Measurements from ENCODE around the gene CYP24A1.

The CYP24A1 gene

DNA sequence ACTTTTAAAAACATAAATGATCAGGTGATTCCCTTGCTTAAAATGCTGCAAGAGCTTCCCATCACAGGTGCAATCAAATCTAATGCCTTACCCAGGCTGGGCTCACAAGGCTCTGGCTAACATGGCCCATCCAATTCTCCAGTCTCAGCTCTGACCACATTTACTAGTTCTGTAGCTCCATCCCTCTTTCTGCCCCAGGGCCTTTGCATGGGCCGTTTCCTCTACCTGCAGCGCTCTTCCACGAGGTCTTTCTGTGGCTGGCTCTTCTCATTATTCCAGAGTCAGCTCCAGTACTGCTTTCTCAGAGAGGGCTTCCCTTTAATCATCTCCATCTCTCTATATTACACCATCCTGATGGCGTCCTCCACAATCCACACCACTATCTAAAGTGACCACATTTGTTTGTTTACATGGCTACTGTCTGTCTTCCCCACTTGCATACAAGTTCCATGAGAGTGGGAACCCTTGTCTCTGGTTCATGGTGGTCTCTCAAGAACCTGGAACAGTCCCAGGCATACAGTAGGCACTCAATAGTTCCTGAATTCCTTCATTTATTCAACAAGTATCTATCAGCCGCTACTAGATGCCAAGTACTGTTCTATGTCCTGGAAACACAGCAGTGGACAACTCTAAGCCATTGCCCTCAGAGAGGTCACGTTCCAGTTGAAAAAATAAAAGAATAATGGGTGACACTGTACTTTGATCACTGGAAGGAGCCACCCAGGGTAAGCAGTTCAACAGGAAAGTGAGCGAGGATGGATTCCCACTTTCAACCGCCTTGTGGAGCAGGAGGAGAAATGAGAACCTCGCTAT lies 12.6 kb downstream of the CYP24A1 start:
- no peak for DNase-seq (ENCODE audit: low read depth, low spot score)
- no peak overlapping the region for H3K4me3 ChIP-seq (ENCODE audit: low read length)

DNA sequence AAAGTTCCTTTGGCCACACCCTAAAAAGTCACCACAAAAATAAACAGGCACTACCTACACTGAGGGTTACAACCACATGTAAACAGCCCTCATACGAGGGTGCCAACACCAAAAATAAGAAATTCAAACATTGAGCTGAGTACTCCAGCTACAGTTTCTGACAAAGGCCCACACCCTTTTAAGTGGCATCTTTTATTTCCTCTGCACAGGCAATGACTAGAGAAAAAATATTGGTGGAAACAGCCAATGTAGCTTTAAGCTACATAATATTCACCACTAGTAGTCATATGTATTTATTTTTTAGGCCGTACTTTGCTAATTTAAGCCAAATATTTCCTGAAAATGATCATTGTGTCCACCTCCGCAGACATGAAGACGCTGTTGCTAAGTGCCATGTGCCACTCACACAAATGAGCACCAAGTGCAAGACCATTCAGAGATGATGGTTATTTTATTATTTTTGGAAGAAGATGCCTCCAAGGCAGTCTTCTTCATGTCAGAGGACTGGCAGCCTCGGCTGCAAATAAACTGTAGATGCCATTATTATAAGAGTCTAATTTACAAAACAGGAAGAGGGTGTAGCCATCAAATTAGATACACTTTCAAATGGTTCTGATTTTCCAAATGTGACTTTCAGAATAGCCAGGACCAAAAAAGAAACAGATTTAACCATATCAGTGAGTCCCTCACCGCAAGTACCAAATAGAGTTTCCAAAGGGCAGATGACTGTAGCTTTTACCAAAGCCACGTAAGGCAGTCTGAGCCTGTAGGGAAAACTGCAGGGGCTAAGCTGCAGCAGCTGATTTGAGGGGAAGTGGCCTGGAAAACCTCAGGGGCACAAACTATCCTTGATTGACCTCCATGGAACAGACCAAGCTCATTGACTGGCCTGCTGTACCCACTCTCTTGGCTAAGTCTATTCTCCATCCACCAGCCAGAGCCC lies 13.4 kb downstream of the CYP24A1 start:
- no peak for DNase-seq (ENCODE audit: low read depth, low spot score)

GRCh38 chr20:54158856-54159418 lies 14.8 kb downstream of the CYP24A1 start:
- no peak overlapping the region for H3K4me3 ChIP-seq (ENCODE audit: low read length)
- no peak for DNase-seq (ENCODE audit: low read depth, low spot score)

More for the DNA sequence above, 13.4 kb downstream of the CYP24A1 start:
- H3K4me3 ChIP-seq (ENCODE audit: low read length) = no peak overlapping the region

- DNase-seq (ENCODE audit: low read depth, low spot score) = no peak
- H3K4me3 ChIP-seq (ENCODE audit: low read length) = no peak overlapping the region
Observed at GRCh38 chr20:54158226-54158625, 15.6 kb downstream of the CYP24A1 start.

DNA sequence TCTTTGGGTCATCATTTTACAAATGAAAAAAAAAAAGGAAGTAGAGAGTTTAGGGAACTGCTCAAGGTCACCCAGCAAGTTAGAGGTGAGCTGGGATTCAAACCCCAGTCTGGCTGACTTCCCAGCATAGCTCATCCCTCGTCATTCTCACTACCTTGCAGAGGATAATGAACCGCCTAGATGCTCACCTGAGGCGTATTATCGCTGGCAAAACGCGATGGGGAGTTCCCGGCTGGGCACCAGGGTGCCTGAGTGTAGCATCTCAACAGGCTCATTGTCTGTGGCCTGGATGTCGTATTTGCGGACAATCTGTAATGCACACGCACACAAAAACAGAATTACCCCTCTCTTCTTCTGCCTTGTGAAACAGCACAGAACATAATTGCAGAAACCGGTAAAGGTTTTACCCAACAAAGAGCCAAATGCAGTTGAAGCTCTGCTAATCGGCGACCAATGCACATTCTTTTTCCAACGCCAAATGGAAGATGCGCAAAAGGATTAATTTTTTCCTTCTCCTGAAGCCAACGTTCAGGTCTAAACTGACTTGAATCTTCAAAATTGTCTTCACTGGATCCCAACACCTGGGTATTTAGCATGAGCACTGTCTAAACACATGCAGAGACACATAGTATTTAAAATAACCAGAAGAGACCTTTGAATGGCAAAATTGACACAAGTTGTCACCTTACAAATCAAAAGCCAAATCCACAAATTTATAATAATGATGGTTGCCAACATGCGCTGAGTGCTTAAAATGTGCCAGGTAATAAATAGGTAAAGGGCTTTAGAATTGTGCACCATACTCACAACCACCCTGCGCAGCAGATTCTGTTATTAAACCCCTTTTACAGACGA lies 16.6 kb downstream of the CYP24A1 start:
- H3K4me3 ChIP-seq (ENCODE audit: low read length) = no peak overlapping the region
- DNase-seq (ENCODE audit: low read depth, low spot score) = no peak

- no peak overlapping the region for H3K4me3 ChIP-seq (ENCODE audit: low read length)
- no peak for DNase-seq (ENCODE audit: low read depth, low spot score)
Observed at GRCh38 chr20:54156522-54156921, 17.3 kb downstream of the CYP24A1 start.

DNA sequence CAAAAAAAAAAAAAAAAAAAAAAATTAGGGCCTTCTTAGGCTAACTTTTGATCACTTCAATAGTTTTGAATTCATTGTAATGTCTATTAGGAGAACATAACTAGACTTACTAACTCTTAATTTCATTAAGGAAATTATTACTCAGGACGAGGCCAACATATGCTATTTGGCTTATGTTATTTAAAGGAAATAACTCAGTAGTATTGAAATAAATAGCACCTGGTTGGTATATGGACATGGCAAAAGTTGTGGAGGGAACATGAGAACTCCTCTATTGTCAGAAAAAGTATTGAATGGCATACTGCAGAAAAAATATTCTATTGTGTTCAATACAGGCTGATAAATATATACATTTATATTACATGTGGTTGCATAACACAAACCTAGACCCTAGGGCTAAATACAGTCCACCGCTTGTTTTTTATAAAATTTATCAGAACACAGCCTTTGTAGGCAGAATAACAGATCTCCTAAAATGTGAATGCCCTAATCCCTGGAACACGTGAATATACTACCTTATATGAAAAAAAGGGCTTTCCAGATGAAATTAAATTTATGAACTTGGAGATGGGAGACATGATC lies 18.0 kb downstream of the CYP24A1 start:
- H3K4me3 ChIP-seq (ENCODE audit: low read length) = no peak overlapping the region
- DNase-seq (ENCODE audit: low read depth, low spot score) = no peak

- no peak for DNase-seq (ENCODE audit: low read depth, low spot score)
- no peak overlapping the region for H3K4me3 ChIP-seq (ENCODE audit: low read length)
Observed at GRCh38 chr20:54154439-54154838, 19.3 kb downstream of the CYP24A1 start.

- no peak for DNase-seq (ENCODE audit: low read depth, low spot score)
- H3K4me3 ChIP-seq (ENCODE audit: low read length) = no peak overlapping the region
Observed at GRCh38 chr20:54153847-54154246, 19.9 kb downstream of the CYP24A1 start.

GRCh38 chr20:54153041-54153327 lies 20.8 kb downstream of the CYP24A1 start:
- H3K4me3 ChIP-seq (ENCODE audit: low read length) = no peak overlapping the region
- no peak for DNase-seq (ENCODE audit: low read depth, low spot score)

GRCh38 chr20:54152227-54153040 lies 21.4 kb downstream of the CYP24A1 start:
- DNase-seq (ENCODE audit: low read depth, low spot score) = no peak
- H3K4me3 ChIP-seq (ENCODE audit: low read length) = no peak overlapping the region

DNA sequence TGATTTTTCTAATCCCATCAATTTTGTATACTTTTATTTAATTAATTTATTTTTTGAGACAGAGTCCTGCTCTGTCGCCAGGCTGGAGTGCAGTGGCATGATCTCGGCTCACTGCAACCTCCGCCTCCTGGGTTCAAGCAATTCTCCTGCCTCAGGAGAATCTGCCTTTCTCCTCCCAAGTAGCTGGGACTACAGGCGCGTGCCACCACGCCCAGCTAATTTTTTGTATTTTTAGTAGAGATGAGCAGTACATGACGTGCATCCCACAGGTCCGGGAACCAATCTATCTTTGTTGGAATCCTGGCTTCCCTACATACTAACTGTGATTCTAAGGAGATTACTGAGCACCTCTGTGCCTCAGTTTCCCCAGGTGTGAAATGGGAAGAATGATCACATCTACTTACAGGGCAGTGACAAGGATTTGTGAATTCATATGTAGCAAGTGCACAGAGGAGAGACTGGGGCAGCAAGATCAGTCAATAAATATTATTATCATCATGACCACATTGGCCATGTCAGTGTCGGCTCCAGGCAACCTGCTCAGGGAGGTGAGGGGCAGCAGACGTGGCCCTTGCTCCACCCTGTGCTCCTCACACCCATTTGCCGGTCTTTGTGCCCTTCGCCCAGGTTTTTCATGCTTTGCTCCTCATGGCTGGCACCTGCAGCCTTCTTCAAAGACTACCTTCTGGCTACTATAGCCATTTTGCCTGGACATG lies 22.1 kb downstream of the CYP24A1 start:
- no peak for DNase-seq (ENCODE audit: low read depth, low spot score)
- H3K4me3 ChIP-seq (ENCODE audit: low read length) = no peak overlapping the region

DNA sequence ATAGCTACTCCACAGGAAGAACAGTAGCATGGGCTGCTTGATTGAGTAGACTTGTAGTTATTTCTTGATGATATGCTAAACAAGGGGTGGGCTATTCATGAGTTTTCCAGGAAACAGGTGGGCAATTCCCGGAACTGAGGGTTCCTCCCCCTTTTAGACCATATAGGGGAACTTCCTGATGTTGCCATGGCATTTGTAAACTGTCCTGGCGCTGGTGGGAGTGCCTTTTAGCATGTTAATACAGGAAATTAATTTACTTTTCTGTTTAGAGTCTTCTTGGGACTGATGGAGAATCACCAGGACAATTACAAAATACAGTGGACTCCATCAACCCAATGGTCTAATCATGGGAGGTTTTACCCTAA lies 22.7 kb downstream of the CYP24A1 start:
- H3K4me3 ChIP-seq (ENCODE audit: low read length) = no peak overlapping the region
- DNase-seq (ENCODE audit: low read depth, low spot score) = no peak

- no peak for DNase-seq (ENCODE audit: low read depth, low spot score)
Observed at GRCh38 chr20:54149765-54150264, 24.0 kb downstream of the CYP24A1 start.

GRCh38 chr20:54148947-54149764 lies 24.6 kb downstream of the CYP24A1 start:
- H3K4me3 ChIP-seq (ENCODE audit: low read length) = no peak overlapping the region
- no peak for DNase-seq (ENCODE audit: low read depth, low spot score)

More at GRCh38 chr20:54149765-54150264, 24.0 kb downstream of the CYP24A1 start:
- H3K4me3 ChIP-seq (ENCODE audit: low read length) = no peak overlapping the region

DNA sequence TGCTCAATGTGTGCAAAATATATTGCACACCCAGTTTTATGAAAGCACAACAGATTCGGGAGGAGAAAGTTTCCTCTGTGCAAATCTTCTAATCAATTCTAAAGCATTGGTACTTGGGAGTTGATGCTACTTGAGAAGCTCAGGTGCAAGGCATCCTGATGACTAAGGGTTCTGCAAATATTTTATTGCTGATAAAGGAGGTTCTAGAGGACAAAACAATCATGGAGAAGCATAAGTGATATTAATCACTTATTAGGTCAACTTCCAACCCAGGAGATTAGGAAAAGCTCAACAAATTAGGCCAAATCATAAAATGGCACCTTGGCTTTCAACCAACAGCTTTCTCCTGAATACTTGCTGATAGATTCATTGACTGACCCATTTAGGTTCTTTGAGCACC lies 27.1 kb downstream of the CYP24A1 start:
- H3K4me3 ChIP-seq (ENCODE audit: low read length) = no peak overlapping the region

More for the DNA sequence above, 27.1 kb downstream of the CYP24A1 start:
- no peak for DNase-seq (ENCODE audit: low read depth, low spot score)

All from Jurkat, Clone E6-1 (cell line).